ENCODE measurements around the gene MTUS2.

Gene MTUS2

DNA sequence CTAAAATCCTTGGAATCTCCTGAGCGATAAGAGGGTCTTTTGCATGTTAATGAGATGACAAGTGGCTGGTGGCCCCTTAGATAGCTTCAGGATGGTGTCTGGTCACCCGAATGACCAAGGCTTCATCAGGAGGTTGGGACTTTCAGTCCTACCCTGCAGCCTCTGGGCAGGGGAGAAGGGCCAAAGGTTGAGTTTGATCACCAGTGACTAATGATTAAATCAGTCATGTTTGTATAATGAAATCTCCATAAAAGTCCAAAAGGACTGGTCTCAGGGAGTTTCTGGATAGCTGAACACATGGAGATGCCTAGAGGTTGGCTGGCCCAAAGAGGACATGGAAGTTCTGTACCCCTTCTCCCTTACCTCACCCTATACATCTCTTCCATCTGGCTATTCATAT, 316.2 kb downstream of the MTUS2 start:
- H3K27me3 ChIP-seq (ENCODE audit: insufficient read depth, insufficient read length): no peaks in the 10 kb centered on the region
- H3K4me3 ChIP-seq (ENCODE audit: insufficient read length, low read depth): no peak overlapping the region
- H3K9ac ChIP-seq (ENCODE audit: insufficient read length, low read depth): no peak overlapping the region
- no peaks in the 10 kb centered on the region for H3K36me3 ChIP-seq (ENCODE audit: insufficient read depth, insufficient read length, low read length)
- TF ChIP-seq YY1 (IDR thresholded peaks at IDR 0.05; ENCODE audit: insufficient read depth, insufficient read length): no peak
- no peak for TF ChIP-seq ZNF274 (IDR thresholded peaks at IDR 0.05; ENCODE audit: low read depth, low read length)
- no peak for TF ChIP-seq SUZ12 (IDR thresholded peaks at IDR 0.05; ENCODE audit: extremely low read depth, insufficient read depth, insufficient read length)
- H3K9me3 ChIP-seq (ENCODE audit: insufficient read depth, low read length): peaks cover 7% of the 10 kb centered on the region; the same call in 1 of the 2 replicates
- H3K4me1 ChIP-seq (ENCODE audit: insufficient read depth, insufficient read length): no peaks in the 10 kb centered on the region
- no peak for DNase-seq (ENCODE audit: low read depth, low spot score)

DNA sequence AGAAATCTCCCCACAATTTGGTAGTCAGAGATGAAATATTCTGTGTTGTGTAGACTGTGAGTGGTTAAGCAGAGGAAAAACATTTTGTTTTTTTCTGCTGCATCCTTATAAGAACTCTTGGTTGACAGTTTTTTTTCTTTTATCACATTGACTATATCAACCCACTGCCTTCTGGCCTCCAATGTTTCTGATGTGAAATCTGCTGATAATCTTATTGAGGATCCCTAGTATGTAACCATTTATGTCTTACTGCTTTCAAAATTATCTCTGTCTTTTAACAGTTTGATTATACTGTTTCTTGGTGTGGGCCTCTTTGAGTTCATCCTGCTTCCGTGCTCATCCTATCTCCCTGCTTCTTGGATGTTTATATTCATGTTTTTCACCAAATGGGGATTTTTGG, 316.9 kb downstream of the MTUS2 start:
- H3K9me3 ChIP-seq (ENCODE audit: insufficient read depth, low read length): peaks cover 7% of the 10 kb centered on the region; the same call in 1 of the 2 replicates
- no peaks in the 10 kb centered on the region for H3K36me3 ChIP-seq (ENCODE audit: insufficient read depth, insufficient read length, low read length)
- H3K27me3 ChIP-seq (ENCODE audit: insufficient read depth, insufficient read length): no peaks in the 10 kb centered on the region
- no peak for DNase-seq (ENCODE audit: low read depth, low spot score)
- no peak overlapping the region for H3K4me3 ChIP-seq (ENCODE audit: insufficient read length, low read depth)
- no peak overlapping the region for H3K9ac ChIP-seq (ENCODE audit: insufficient read length, low read depth)
- no peaks in the 10 kb centered on the region for H3K4me1 ChIP-seq (ENCODE audit: insufficient read depth, insufficient read length)
- TF ChIP-seq SUZ12 (IDR thresholded peaks at IDR 0.05; ENCODE audit: extremely low read depth, insufficient read depth, insufficient read length) (no peak), ZNF274 (IDR thresholded peaks at IDR 0.05; ENCODE audit: low read depth, low read length) (no peak), YY1 (IDR thresholded peaks at IDR 0.05; ENCODE audit: insufficient read depth, insufficient read length) (no peak)

- Histone ChIP-seq H3K36me3 (ENCODE audit: insufficient read depth, insufficient read length, low read length) (no peaks in the 10 kb centered on the region), H3K27me3 (ENCODE audit: insufficient read depth, insufficient read length) (no peaks in the 10 kb centered on the region), H3K9me3 (ENCODE audit: insufficient read depth, low read length) (peaks cover 7% of the 10 kb centered on the region; the same call in 1 of the 2 replicates), H3K4me3 (ENCODE audit: insufficient read length, low read depth) (no peak overlapping the region), H3K9ac (ENCODE audit: insufficient read length, low read depth) (no peak overlapping the region), H3K4me1 (ENCODE audit: insufficient read depth, insufficient read length) (no peaks in the 10 kb centered on the region)
- no peak for DNase-seq (ENCODE audit: low read depth, low spot score)
- no peak for TF ChIP-seq SUZ12 (IDR thresholded peaks at IDR 0.05; ENCODE audit: extremely low read depth, insufficient read depth, insufficient read length)
- no peak for TF ChIP-seq YY1 (IDR thresholded peaks at IDR 0.05; ENCODE audit: insufficient read depth, insufficient read length)
- TF ChIP-seq ZNF274 (IDR thresholded peaks at IDR 0.05; ENCODE audit: low read depth, low read length): no peak
These were observed 317.9 kb downstream of the MTUS2 start for GRCh38 chr13:29137995-29138394.

GRCh38 chr13:29140277-29140676, 320.1 kb downstream of the MTUS2 start:
- Histone ChIP-seq H3K27me3 (ENCODE audit: insufficient read depth, insufficient read length) (no peaks in the 10 kb centered on the region), H3K9ac (ENCODE audit: insufficient read length, low read depth) (no peak overlapping the region), H3K4me3 (ENCODE audit: insufficient read length, low read depth) (no peak overlapping the region), H3K4me1 (ENCODE audit: insufficient read depth, insufficient read length) (no peaks in the 10 kb centered on the region), H3K36me3 (ENCODE audit: insufficient read depth, insufficient read length, low read length) (no peaks in the 10 kb centered on the region), H3K9me3 (ENCODE audit: insufficient read depth, low read length) (peaks cover 7% of the 10 kb centered on the region; the same call in 1 of the 2 replicates)
- no peak for TF ChIP-seq YY1 (IDR thresholded peaks at IDR 0.05; ENCODE audit: insufficient read depth, insufficient read length)
- no peak for TF ChIP-seq ZNF274 (IDR thresholded peaks at IDR 0.05; ENCODE audit: low read depth, low read length)
- no peak for TF ChIP-seq SUZ12 (IDR thresholded peaks at IDR 0.05; ENCODE audit: extremely low read depth, insufficient read depth, insufficient read length)
- DNase-seq (ENCODE audit: low read depth, low spot score): no peak

DNA sequence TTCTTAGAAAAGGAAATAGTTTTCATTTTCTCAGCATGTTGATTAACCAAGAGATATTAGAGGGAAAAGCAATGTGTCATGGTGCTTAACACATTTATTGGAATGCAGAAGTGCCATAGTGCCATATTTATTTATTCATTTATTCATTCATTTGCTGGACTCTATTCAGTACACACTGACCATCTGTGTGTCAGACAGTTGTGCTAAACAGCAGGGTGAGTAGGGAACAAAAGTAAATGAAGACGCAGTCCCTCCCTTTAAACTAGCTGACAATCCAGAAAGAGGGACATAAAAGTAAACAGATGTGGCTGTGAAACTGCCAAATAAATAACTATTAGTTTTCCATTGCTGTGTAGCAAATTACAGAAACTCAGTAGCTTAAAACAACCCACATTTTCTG, 323.7 kb downstream of the MTUS2 start:
- H3K27me3 ChIP-seq (ENCODE audit: insufficient read depth, insufficient read length): no peaks in the 10 kb centered on the region
- H3K4me3 ChIP-seq (ENCODE audit: insufficient read length, low read depth): no peak overlapping the region
- H3K9ac ChIP-seq (ENCODE audit: insufficient read length, low read depth): no peak overlapping the region
- no peaks in the 10 kb centered on the region for H3K9me3 ChIP-seq (ENCODE audit: insufficient read depth, low read length)
- TF ChIP-seq ZNF274 (IDR thresholded peaks at IDR 0.05; ENCODE audit: low read depth, low read length) (no peak), SUZ12 (IDR thresholded peaks at IDR 0.05; ENCODE audit: extremely low read depth, insufficient read depth, insufficient read length) (no peak), YY1 (IDR thresholded peaks at IDR 0.05; ENCODE audit: insufficient read depth, insufficient read length) (no peak)
- H3K36me3 ChIP-seq (ENCODE audit: insufficient read depth, insufficient read length, low read length): no peaks in the 10 kb centered on the region
- DNase-seq (ENCODE audit: low read depth, low spot score): no peak
- no peaks in the 10 kb centered on the region for H3K4me1 ChIP-seq (ENCODE audit: insufficient read depth, insufficient read length)

- no peak overlapping the region for H3K4me3 ChIP-seq (ENCODE audit: insufficient read length, low read depth)
- H3K27me3 ChIP-seq (ENCODE audit: insufficient read depth, insufficient read length): no peaks in the 10 kb centered on the region
- H3K9me3 ChIP-seq (ENCODE audit: insufficient read depth, low read length): no peaks in the 10 kb centered on the region; the same call in 1 of the 2 replicates
- TF ChIP-seq YY1 (IDR thresholded peaks at IDR 0.05; ENCODE audit: insufficient read depth, insufficient read length): no peak
- TF ChIP-seq ZNF274 (IDR thresholded peaks at IDR 0.05; ENCODE audit: low read depth, low read length): no peak
- no peak for TF ChIP-seq SUZ12 (IDR thresholded peaks at IDR 0.05; ENCODE audit: extremely low read depth, insufficient read depth, insufficient read length)
- H3K4me1 ChIP-seq (ENCODE audit: insufficient read depth, insufficient read length): no peaks in the 10 kb centered on the region
- no peak overlapping the region for H3K9ac ChIP-seq (ENCODE audit: insufficient read length, low read depth)
- DNase-seq (ENCODE audit: low read depth, low spot score): no peak
- no peaks in the 10 kb centered on the region for H3K36me3 ChIP-seq (ENCODE audit: insufficient read depth, insufficient read length, low read length)
These were observed 334.3 kb downstream of the MTUS2 start for GRCh38 chr13:29154390-29154789.

DNA sequence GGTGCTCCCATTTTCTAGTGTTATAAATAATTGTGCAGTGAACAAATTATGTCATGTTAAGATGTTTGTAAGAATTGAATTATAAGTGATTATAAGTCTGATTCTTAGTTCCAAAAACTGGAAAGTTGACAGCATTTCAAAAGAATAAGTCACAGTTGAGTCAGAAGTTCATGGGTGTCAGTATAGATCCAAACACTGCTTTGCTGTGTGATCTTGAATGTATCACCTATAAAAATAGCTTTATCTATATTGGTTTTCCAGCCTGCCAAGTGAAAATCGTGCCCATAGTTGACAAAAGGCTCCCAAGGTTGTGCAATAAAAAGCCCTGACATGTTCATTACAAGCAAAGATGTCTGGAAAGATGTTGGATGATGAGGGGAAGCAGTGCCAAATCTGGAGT, 336.0 kb downstream of the MTUS2 start:
- Histone ChIP-seq H3K9me3 (ENCODE audit: insufficient read depth, low read length) (no peaks in the 10 kb centered on the region; the same call in 1 of the 2 replicates), H3K4me3 (ENCODE audit: insufficient read length, low read depth) (no peak overlapping the region), H3K27me3 (ENCODE audit: insufficient read depth, insufficient read length) (no peaks in the 10 kb centered on the region), H3K36me3 (ENCODE audit: insufficient read depth, insufficient read length, low read length) (no peaks in the 10 kb centered on the region), H3K4me1 (ENCODE audit: insufficient read depth, insufficient read length) (no peaks in the 10 kb centered on the region), H3K9ac (ENCODE audit: insufficient read length, low read depth) (no peak overlapping the region)
- no peak for TF ChIP-seq ZNF274 (IDR thresholded peaks at IDR 0.05; ENCODE audit: low read depth, low read length)
- TF ChIP-seq SUZ12 (IDR thresholded peaks at IDR 0.05; ENCODE audit: extremely low read depth, insufficient read depth, insufficient read length): no peak
- no peak for TF ChIP-seq YY1 (IDR thresholded peaks at IDR 0.05; ENCODE audit: insufficient read depth, insufficient read length)
- DNase-seq (ENCODE audit: low read depth, low spot score): no peak
